KMS-11 (cell line): ENCODE measurements around the gene TPD52L2.

ENCODE experiments used
- H2AFZ ChIP-seq: fragments of 200-600 bp; sonication (generic); 2 replicates; pipeline ENCODE4 v1.6.1; 2016; ENCODE audit warnings: antibody characterized with exemption, mixed run types, low read depth
- H3K27ac ChIP-seq: fragments of 200-600 bp; sonication (generic); 2 replicates; pipeline ENCODE4 v1.6.1; 2016; ENCODE audit warnings: mild to moderate bottlenecking, mixed run types
- H3K27me3 ChIP-seq: fragments of 200-600 bp; sonication (generic); 2 replicates; pipeline ENCODE4 v1.6.1; 2017; ENCODE audit warnings: mild to moderate bottlenecking, low read depth, mixed run types, moderate library complexity; ENCODE audit not compliant: insufficient read depth
- H3K36me3 ChIP-seq: fragments of 200-600 bp; sonication (generic); 2 replicates; pipeline ENCODE4 v1.6.1; 2017; ENCODE audit warnings: mild to moderate bottlenecking, mixed run types; ENCODE audit not compliant: insufficient read depth
- H3K4me1 ChIP-seq: fragments of 200-600 bp; sonication (generic); 2 replicates; pipeline ENCODE4 v1.6.1; 2016; ENCODE audit warnings: mild to moderate bottlenecking, low read depth, mixed run types; ENCODE audit not compliant: poor library complexity, severe bottlenecking
- H3K4me2 ChIP-seq: fragments of 200-600 bp; sonication (generic); 2 replicates; pipeline ENCODE4 v1.7.0; 2016; ENCODE audit warnings: mild to moderate bottlenecking, mixed run types
- H3K4me3 ChIP-seq: fragments of 200-600 bp; sonication (generic); IDR thresholded peaks from 2 replicates; pipeline ENCODE4 v1.6.1; 2017; ENCODE audit warnings: low read depth, low read length, mixed read lengths; ENCODE audit not compliant: insufficient read depth
- H3K79me2 ChIP-seq: fragments of 200-600 bp; sonication (generic); 2 replicates; pipeline ENCODE4 v1.6.1; 2016; ENCODE audit warnings: low read depth, mixed run types; ENCODE audit not compliant: insufficient read depth
- H3K9ac ChIP-seq: fragments of 200-600 bp; sonication (generic); 2 replicates; pipeline ENCODE4 v1.6.1; 2016; ENCODE audit warnings: mild to moderate bottlenecking, mixed run types
- H4K20me1 ChIP-seq: fragments of 200-600 bp; sonication (generic); 2 replicates; pipeline ENCODE4 v1.6.1; 2016; ENCODE audit warnings: mild to moderate bottlenecking, mixed run types; ENCODE audit not compliant: insufficient read depth
- CTCF ChIP-seq: fragments of 200-600 bp; sonication (generic); conservative IDR thresholded peaks from 2 replicates; pipeline ENCODE4 v1.6.1; 2017; ENCODE audit warnings: low read depth, mild to moderate bottlenecking, antibody characterized with exemption, low read length, moderate library complexity, mixed read lengths

TPD52L2 gene

GRCh38 chr20:63837479-63837878 lies 27.6 kb upstream of the TPD52L2 start:
- no peak for TF ChIP-seq CTCF
- Histone ChIP-seq H3K9ac (no peak overlapping the region), H3K4me1 (no peaks in the 10 kb centered on the region), H2AFZ (no peak overlapping the region), H3K4me2 (no peak overlapping the region), H3K27me3 (peaks cover 32% of the 10 kb centered on the region; the same call in 1 of the 2 replicates), H4K20me1 (no peaks in the 10 kb centered on the region), H3K27ac (no peak overlapping the region), H3K4me3 (no peak overlapping the region), H3K79me2 (no peaks in the 10 kb centered on the region), H3K36me3 (no peaks in the 10 kb centered on the region)

- H2AFZ ChIP-seq, result no peak overlapping the region
- no peaks in the 10 kb centered on the region for H4K20me1 ChIP-seq
- no peak overlapping the region for H3K4me3 ChIP-seq
- no peaks in the 10 kb centered on the region for H3K79me2 ChIP-seq
- no peaks in the 10 kb centered on the region for H3K4me1 ChIP-seq
- no peak overlapping the region for H3K4me2 ChIP-seq
- TF ChIP-seq CTCF, result no peak
- no peaks in the 10 kb centered on the region for H3K36me3 ChIP-seq
- peaks cover 38% of the 10 kb centered on the region; the same call in 1 of the 2 replicates for H3K27me3 ChIP-seq
- no peak overlapping the region for H3K27ac ChIP-seq
- no peak overlapping the region for H3K9ac ChIP-seq
Measured at GRCh38 chr20:63839620-63840019, 25.4 kb upstream of the TPD52L2 start.

- Histone ChIP-seq H3K27ac (no peak overlapping the region), H3K9ac (no peak overlapping the region), H3K4me1 (no peaks in the 10 kb centered on the region), H3K4me3 (no peak overlapping the region), H3K79me2 (no peaks in the 10 kb centered on the region), H3K4me2 (no peak overlapping the region), H2AFZ (no peak overlapping the region), H3K27me3 (peaks cover 46% of the 10 kb centered on the region; the same call in 1 of the 2 replicates), H3K36me3 (no peaks in the 10 kb centered on the region), H4K20me1 (no peaks in the 10 kb centered on the region)
- TF ChIP-seq CTCF, result no peak
Measured at GRCh38 chr20:63840405-63840828, 24.7 kb upstream of the TPD52L2 start.

- Histone ChIP-seq H3K27me3 (peaks cover 53% of the 10 kb centered on the region; the same call in 1 of the 2 replicates), H3K4me2 (no peak overlapping the region), H2AFZ (no peak overlapping the region), H3K9ac (no peak overlapping the region), H3K4me1 (no peaks in the 10 kb centered on the region), H4K20me1 (no peaks in the 10 kb centered on the region), H3K27ac (no peak overlapping the region), H3K79me2 (no peaks in the 10 kb centered on the region), H3K36me3 (no peaks in the 10 kb centered on the region), H3K4me3 (no peak overlapping the region)
- no peak for TF ChIP-seq CTCF
Measured at GRCh38 chr20:63842258-63842657, 22.8 kb upstream of the TPD52L2 start.
